ENCODE data around the gene SLC2A9.

GRCh38 chr4:9953089-9953488 lies 68.2 kb downstream of the SLC2A9 start:
- no peak for TF ChIP-seq CTCF (IDR thresholded peaks at IDR 0.05; ENCODE audit: extremely low read depth in 1 of 2, insufficient read depth in 1 of 2, low read depth in 1 of 2, low read length in 2 of 2)
- TF ChIP-seq POLR2A (IDR thresholded peaks at IDR 0.05; ENCODE audit: low read depth, low read length), result no peak
- no peak for TF ChIP-seq JUN (IDR thresholded peaks at IDR 0.05; ENCODE audit: borderline replicate concordance, insufficient read depth, insufficient read length, low read depth)
- no peak for TF ChIP-seq MAX (IDR thresholded peaks at IDR 0.05; ENCODE audit: insufficient read depth, insufficient read length)
- TF ChIP-seq POLR2AphosphoS5 (IDR thresholded peaks at IDR 0.05; ENCODE audit: insufficient read depth, low read depth, low read length), result no peak
- TF ChIP-seq EZH2 (IDR thresholded peaks at IDR 0.05; ENCODE audit: borderline replicate concordance, low read depth, low read length, severe bottlenecking), result no peak
